Astrocyte (in vitro differentiated cells and primary cell): ENCODE results near the gene CELF4.

Source experiments
- CTCF ChIP-seq: IDR thresholded peaks from 2 replicates; pipeline ENCODE4 v1.5.1; 2011; ENCODE audit warnings: low read depth, mild to moderate bottlenecking, inconsistent platforms, low read length, moderate library complexity; ENCODE audit not compliant: insufficient read depth
- EZH2 ChIP-seq: IDR thresholded peaks from 2 replicates; pipeline ENCODE4 v1.6.1; 2012; ENCODE audit warnings: mild to moderate bottlenecking, low read length, inconsistent platforms; ENCODE audit not compliant: insufficient read depth

DNA sequence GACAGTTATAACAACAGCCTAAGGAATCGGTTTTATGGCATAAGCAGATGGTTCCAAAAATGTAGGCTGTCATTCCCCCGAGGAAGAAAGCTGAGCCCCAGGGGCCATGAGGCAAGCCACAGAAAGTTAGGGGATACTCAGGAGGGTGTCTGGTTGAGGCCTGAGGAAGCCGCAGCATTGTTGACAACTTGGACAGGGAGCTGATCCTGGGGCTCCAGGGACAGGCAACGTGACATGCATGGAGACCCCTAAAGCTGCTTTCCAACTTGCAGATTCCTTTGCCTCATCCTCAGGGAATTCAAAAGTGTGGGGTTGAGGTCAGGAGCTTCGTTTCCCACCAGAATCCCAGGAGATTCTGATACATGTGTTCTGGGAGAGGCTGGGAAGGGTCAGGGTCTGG, 20.9 kb downstream of the CELF4 start:
- TF ChIP-seq CTCF (no peak), EZH2 (no peak)
